Measurements from ENCODE around the gene PRKCZ.

Gene PRKCZ

DNA sequence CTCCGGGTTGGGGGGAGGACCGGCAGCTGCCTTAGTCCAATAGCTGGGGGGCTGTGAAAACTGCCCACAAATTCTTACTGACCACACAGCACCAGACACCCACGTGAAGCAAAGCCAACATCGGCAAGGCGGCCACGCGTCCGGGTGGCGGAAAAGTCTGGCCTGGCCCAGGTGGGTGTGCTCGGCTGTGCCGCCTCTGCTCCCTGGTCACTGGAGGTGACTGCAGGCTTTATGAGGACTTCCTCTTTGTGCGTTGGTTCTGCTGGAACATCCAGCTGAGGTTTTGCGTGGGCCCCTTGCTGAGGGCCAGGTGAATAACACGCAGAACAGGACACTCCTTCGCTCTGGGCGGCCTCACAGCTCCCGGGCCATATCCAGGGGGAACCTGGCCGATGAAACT lies 108.9 kb downstream of the PRKCZ start:
- Histone ChIP-seq H3K4me3 (ENCODE audit: severe bottlenecking) (no peak overlapping the region), H3K9me3 (ENCODE audit: severe bottlenecking) (no peaks in the 10 kb centered on the region), H3K27me3 (ENCODE audit: insufficient read depth, poor library complexity, severe bottlenecking) (no peaks in the 10 kb centered on the region), H3K36me3 (ENCODE audit: low read depth) (peaks cover 31% of the 10 kb centered on the region), H3K4me1 (ENCODE audit: insufficient read depth, poor library complexity, severe bottlenecking) (no peaks in the 10 kb centered on the region), H3K27ac (ENCODE audit: poor library complexity, severe bottlenecking) (no peak overlapping the region)
- DNase-seq (ENCODE audit: low spot score) = no peak
- no peak for ATAC-seq (ENCODE audit: low read depth)
- TF ChIP-seq CTCF (IDR thresholded peaks at IDR 0.05; ENCODE audit: poor library complexity, severe bottlenecking) = no peak

DNA sequence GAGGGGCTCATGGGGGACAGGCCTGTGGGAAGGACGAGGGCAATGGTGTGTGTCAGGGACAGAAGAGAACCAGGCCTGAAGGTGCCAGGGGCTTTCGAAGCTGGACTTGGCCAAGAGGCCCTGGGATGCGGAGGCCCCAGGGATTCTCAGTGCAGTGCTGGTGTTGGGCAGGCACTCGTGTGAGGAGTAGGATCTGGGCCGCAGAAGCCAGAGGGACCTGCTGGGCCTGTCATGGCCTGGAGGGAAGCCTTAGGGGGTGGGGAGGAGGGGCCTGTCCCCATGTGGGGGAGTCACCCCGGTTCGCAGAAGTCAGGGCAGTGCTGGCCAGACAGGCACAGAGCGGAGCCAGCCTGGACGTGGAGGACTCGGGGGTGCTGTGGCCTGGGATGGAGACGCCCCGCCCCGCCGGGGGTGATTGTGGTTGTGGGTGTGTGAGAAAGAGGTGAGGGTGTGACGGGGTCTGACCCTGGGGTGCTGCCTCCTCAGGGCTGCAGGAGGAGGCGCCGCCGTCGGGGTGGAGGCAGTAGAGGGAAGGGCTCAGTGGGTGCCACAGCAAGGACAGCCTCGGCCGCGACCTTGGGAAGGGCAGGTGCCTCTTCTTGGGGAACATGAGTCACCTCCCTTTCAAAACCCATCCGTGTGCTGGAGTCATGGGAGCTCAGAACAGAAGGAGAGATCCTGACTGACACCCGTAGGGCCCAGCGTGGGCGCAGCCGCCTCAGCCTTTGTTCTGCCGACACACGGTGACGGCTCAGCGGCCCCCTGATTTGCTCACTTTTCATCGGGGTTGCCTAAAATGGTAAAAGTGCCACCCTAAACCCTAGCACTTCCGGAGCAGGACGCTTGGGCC lies 110.5 kb downstream of the PRKCZ start:
- H3K27ac ChIP-seq (ENCODE audit: poor library complexity, severe bottlenecking) = no peak overlapping the region
- H3K36me3 ChIP-seq (ENCODE audit: low read depth) = peaks cover 25% of the 10 kb centered on the region
- DNase-seq (ENCODE audit: low spot score) (no peak), ATAC-seq (ENCODE audit: low read depth) (no peak)
- TF ChIP-seq CTCF (IDR thresholded peaks at IDR 0.05; ENCODE audit: poor library complexity, severe bottlenecking) = no peak
- H3K27me3 ChIP-seq (ENCODE audit: insufficient read depth, poor library complexity, severe bottlenecking) = no peaks in the 10 kb centered on the region
- H3K4me1 ChIP-seq (ENCODE audit: insufficient read depth, poor library complexity, severe bottlenecking) = no peaks in the 10 kb centered on the region
- H3K4me3 ChIP-seq (ENCODE audit: severe bottlenecking) = no peak overlapping the region
- H3K9me3 ChIP-seq (ENCODE audit: severe bottlenecking) = no peaks in the 10 kb centered on the region

DNA sequence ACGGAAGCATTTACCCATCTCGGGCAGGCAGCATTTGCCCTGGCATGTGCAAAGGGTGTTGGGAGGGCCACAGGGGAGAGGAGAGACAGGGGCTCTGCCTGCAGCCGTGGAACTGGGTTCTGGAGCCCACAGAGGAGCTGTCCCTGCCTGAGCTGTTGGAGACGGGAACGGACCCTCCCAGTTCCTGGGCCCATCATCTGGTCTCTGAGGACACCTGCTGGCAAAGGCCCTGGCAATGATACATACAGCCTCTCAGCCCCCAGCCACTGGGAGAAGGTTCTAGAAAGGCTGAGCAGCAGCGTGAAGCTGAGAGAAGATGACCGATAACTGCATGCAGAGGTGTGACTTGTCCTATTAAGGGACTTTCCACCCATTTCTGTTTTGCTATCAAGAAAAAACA lies 113.0 kb downstream of the PRKCZ start:
- DNase-seq (ENCODE audit: low spot score) (no peak), ATAC-seq (ENCODE audit: low read depth) (no peak)
- Histone ChIP-seq H3K4me3 (ENCODE audit: severe bottlenecking) (no peak overlapping the region), H3K9me3 (ENCODE audit: severe bottlenecking) (no peaks in the 10 kb centered on the region), H3K36me3 (ENCODE audit: low read depth) (peaks cover 18% of the 10 kb centered on the region), H3K4me1 (ENCODE audit: insufficient read depth, poor library complexity, severe bottlenecking) (no peaks in the 10 kb centered on the region), H3K27ac (ENCODE audit: poor library complexity, severe bottlenecking) (no peak overlapping the region), H3K27me3 (ENCODE audit: insufficient read depth, poor library complexity, severe bottlenecking) (no peaks in the 10 kb centered on the region)
- TF ChIP-seq CTCF (IDR thresholded peaks at IDR 0.05; ENCODE audit: poor library complexity, severe bottlenecking) = no peak

DNA sequence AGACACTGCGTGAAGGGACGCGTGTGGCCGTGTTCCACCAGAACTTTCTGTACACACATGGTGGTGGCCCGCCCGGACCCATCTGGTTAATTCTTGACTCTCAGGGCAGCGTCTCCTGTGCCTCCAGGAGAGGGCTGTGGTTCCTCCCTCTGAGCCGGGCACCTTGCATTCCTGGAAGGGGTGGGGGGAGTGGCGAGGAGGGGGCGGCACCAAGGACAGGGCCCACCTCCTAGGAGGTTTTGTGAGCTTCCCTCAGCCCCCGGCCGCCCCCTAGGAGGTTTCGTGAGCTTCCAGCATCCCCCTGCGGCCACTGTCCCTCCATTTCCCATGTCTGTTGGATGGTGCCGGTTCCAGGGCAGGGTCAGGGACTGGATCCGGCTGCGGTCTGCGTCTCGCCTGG lies 115.4 kb downstream of the PRKCZ start:
- no peak for DNase-seq (ENCODE audit: low spot score)

More for the DNA sequence above, 115.4 kb downstream of the PRKCZ start:
- H3K4me3 ChIP-seq (ENCODE audit: severe bottlenecking) = no peak overlapping the region
- H3K36me3 ChIP-seq (ENCODE audit: low read depth) = peaks cover 8% of the 10 kb centered on the region; the same call in 1 of the 2 replicates
- no peaks in the 10 kb centered on the region for H3K27me3 ChIP-seq (ENCODE audit: insufficient read depth, poor library complexity, severe bottlenecking)
- ATAC-seq (ENCODE audit: low read depth) = no peak
- no peaks in the 10 kb centered on the region for H3K9me3 ChIP-seq (ENCODE audit: severe bottlenecking)
- no peak for TF ChIP-seq CTCF (IDR thresholded peaks at IDR 0.05; ENCODE audit: poor library complexity, severe bottlenecking)
- no peak overlapping the region for H3K27ac ChIP-seq (ENCODE audit: poor library complexity, severe bottlenecking)
- H3K4me1 ChIP-seq (ENCODE audit: insufficient read depth, poor library complexity, severe bottlenecking) = no peaks in the 10 kb centered on the region
